Measurements from ENCODE around the gene PRKCZ.

- TF ChIP-seq, protein P1, sequence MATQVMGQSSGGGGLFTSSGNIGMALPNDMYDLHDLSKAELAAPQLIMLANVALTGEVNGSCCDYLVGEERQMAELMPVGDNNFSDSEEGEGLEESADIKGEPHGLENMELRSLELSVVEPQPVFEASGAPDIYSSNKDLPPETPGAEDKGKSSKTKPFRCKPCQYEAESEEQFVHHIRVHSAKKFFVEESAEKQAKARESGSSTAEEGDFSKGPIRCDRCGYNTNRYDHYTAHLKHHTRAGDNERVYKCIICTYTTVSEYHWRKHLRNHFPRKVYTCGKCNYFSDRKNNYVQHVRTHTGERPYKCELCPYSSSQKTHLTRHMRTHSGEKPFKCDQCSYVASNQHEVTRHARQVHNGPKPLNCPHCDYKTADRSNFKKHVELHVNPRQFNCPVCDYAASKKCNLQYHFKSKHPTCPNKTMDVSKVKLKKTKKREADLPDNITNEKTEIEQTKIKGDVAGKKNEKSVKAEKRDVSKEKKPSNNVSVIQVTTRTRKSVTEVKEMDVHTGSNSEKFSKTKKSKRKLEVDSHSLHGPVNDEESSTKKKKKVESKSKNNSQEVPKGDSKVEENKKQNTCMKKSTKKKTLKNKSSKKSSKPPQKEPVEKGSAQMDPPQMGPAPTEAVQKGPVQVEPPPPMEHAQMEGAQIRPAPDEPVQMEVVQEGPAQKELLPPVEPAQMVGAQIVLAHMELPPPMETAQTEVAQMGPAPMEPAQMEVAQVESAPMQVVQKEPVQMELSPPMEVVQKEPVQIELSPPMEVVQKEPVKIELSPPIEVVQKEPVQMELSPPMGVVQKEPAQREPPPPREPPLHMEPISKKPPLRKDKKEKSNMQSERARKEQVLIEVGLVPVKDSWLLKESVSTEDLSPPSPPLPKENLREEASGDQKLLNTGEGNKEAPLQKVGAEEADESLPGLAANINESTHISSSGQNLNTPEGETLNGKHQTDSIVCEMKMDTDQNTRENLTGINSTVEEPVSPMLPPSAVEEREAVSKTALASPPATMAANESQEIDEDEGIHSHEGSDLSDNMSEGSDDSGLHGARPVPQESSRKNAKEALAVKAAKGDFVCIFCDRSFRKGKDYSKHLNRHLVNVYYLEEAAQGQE (IDR thresholded peaks at IDR 0.05), result no peak
- TF ChIP-seq CTCF (IDR thresholded peaks at IDR 0.05; ENCODE audit: low read depth, low read length, missing input control), result no peak
- TF ChIP-seq YY1 (IDR thresholded peaks at IDR 0.05), result no peak
- TF ChIP-seq HNF4A (conservative IDR thresholded peaks at IDR 0.05), result no peak
- no peak for TF ChIP-seq RAD21 (IDR thresholded peaks at IDR 0.05)
- no peak for TF ChIP-seq EGR1 (IDR thresholded peaks at IDR 0.05; ENCODE audit: low read depth in 2 of 2)
- no peak for TF ChIP-seq TAF1 (conservative IDR thresholded peaks at IDR 0.05)
- TF ChIP-seq, protein P2, sequence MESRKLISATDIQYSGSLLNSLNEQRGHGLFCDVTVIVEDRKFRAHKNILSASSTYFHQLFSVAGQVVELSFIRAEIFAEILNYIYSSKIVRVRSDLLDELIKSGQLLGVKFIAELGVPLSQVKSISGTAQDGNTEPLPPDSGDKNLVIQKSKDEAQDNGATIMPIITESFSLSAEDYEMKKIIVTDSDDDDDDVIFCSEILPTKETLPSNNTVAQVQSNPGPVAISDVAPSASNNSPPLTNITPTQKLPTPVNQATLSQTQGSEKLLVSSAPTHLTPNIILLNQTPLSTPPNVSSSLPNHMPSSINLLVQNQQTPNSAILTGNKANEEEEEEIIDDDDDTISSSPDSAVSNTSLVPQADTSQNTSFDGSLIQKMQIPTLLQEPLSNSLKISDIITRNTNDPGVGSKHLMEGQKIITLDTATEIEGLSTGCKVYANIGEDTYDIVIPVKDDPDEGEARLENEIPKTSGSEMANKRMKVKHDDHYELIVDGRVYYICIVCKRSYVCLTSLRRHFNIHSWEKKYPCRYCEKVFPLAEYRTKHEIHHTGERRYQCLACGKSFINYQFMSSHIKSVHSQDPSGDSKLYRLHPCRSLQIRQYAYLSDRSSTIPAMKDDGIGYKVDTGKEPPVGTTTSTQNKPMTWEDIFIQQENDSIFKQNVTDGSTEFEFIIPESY (IDR thresholded peaks at IDR 0.05), result no peak
- TF ChIP-seq GABPA (IDR thresholded peaks at IDR 0.05 in 1 of 2, conservative IDR thresholded peaks at IDR 0.05 in 1 of 2), result no peak
- no peak for TF ChIP-seq JUND (IDR thresholded peaks at IDR 0.05)
- TF ChIP-seq, protein P3, sequence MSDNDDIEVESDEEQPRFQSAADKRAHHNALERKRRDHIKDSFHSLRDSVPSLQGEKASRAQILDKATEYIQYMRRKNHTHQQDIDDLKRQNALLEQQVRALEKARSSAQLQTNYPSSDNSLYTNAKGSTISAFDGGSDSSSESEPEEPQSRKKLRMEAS (IDR thresholded peaks at IDR 0.05), result no peak
Observed at GRCh38 chr1:2102753-2103152, 52.5 kb downstream of the PRKCZ start.
